Activated T-helper 9 cell treated with anti-CD3 and anti-CD28 coated beads, Interleukin-2, amount 50 U/mL, for 16 hours (primary cell): ENCODE results near the gene ANKRD18B.
"Not testable (repeated sequence)": the region's sequence is repeated elsewhere in the genome, so short reads cannot be mapped to it uniquely, and the experiment has no call there.

Source experiments
- DNase-seq: peaks from one replicate; pipeline ENCODE4 v3.0.0-alpha.2; 2020; ENCODE audit warnings: low read depth

Gene ANKRD18B

GRCh38 chr9:33611358-33611757 is 87.3 kb downstream of the ANKRD18B start:
- no peak for DNase-seq

DNA sequence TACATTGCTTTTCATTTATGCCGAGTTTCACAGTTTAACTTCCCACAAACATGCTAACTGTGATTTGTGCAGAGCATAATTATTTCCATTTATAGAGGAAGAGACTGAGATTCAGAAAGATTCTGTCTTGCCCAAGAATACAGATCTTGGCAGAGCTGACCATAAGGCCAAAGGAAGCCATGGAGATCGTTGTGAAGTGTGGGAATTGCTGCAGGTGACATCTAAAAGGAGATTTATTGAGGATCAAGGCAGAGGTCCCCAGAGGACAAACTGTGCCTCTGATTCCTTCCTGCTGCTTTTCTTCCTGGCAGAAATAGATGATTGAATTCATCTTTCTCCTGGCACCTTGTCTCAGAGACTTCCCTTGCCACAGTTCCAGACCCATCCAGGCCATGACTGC is 88.4 kb downstream of the ANKRD18B start:
- DNase-seq = not testable (repeated sequence)

GRCh38 chr9:33614001-33614687 is 90.1 kb downstream of the ANKRD18B start:
- DNase-seq = no peak

DNA sequence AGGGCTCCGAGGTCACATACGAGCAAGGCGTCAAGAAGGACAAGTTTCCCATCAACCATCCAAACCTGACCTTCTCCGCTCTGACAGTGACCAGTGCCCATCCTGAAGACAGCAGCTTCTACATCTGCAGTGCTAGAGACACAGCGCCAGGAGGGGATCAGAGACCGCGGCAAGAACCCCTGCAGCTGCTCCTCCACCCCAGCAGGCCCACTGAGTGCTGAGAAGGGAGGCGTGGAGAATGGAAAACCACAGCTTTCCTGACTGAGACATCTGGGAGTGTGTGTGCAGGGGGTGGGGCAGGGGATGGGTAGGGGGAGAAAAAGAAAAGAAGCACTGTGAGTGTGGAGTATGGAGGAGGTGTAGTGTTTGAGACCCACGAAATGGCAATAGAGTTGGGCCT is 94.3 kb downstream of the ANKRD18B start:
- DNase-seq = not testable (repeated sequence)

- no peak for DNase-seq
Measured at GRCh38 chr9:33619666-33620404, 95.8 kb downstream of the ANKRD18B start.

DNA sequence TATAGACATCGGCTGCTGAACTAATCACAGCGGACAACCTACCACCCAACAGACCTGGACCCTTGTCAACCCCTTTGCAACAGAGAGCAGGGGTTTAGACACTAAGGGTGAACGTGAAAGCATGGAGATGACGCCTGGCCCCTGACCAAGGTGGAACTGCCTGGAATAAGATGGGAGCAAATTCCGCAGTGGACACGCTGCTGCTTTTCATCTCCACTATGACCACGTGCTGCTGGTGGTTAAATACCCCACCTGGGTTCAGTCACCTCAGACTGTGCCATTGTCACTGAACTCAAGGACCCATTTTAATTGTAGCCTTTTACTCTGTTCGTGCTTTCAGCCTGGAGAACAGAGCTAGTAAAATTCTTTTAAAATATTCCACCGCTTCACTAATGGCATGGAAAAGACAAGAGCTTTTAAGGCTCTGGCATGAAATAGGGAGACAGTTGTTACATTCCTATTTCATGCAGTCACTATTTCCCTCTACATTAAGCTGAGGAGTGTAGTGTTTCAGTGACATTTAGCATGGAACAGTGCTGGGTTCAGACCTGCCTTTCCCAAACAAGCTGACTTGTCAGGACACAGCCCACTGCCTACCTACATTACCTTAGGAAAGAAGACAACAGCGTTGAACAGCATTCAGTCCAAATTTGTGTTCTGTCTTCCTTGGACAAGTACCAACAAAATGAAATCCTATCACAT is 96.8 kb downstream of the ANKRD18B start:
- no peak for DNase-seq
